SH-SY5Y (cell line): ENCODE results near the gene EVA1A.

Source experiments
- GATA2 ChIP-seq: IDR thresholded peaks from 2 replicates; pipeline ENCODE4 v1.6.1; 2011; ENCODE audit warnings: mild to moderate bottlenecking, low read depth, low read length
- GATA3 ChIP-seq: IDR thresholded peaks from 2 replicates; pipeline ENCODE4 v1.6.1; 2011; ENCODE audit warnings: low read depth, mild to moderate bottlenecking, low read length, moderate library complexity

DNA sequence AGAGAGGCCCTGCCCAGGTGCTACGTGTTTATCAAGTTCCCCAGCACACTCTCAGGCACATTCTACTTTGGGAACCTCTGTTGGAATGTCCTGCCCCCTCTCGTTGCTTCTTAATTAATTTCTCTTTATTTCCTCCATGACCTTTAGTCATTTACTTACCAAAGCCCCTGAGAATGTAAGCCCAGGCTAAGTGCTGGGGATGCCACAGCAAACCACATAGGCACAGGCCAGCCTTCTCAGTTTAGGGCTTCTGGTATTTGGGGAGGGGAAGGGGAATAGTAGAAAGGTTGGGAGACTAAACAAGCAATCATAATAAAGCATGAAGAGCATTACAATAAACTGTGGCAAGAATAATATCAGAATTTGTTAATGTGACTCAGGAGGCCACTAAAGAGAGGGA lies 85.7 kb downstream of the EVA1A start:
- TF ChIP-seq GATA2, result no peak
- no peak for TF ChIP-seq GATA3
